Fibroblast of lung (primary cell): Measurements from ENCODE around the gene RGL2.

Source experiments
- CTCF ChIP-seq, 2 donors: IDR thresholded peaks in 1 of 2; conservative IDR thresholded peaks in 1 of 2; 1 replicate in 1 of 2; 2 replicates in 1 of 2; pipeline ENCODE4 v1.5.1; 2011 to 2012; ENCODE audit warnings: low read length in 2 of 2, control low read depth in 1 of 2, inconsistent platforms in 1 of 2, low read depth in 1 of 2, mild to moderate bottlenecking in 1 of 2
- EZH2 ChIP-seq: IDR thresholded peaks from 2 replicates; pipeline ENCODE4 v1.5.1; 2012; ENCODE audit warnings: low read length, control low read depth, mild to moderate bottlenecking; ENCODE audit errors: missing control alignments

DNA sequence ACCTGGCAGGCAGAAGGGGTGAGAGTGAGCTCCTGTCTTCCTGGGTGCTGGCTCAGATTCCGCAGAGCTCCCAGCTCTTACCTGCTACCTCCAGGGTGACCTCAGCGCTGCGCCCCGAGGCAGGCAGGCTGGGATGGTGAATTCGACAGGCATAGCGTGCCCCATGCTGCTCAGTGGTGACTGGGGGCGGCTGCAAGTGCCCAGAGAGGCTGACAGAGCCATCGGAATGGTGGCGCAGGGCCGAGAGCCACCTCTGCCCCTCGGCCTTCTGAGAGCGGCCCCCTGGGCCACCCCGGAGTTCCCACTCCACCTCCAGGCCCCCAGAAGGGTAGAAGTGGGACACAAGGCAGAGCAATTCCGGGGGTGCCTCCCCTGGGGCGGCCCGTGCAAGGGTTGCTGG lies 5.5 kb upstream of the RGL2 start:
- no peak for TF ChIP-seq CTCF (conservative IDR thresholded peaks at IDR 0.05 in 1 of 2, IDR thresholded peaks at IDR 0.05 in 1 of 2; ENCODE audit: low read depth in 1 of 2, low read length in 2 of 2)
- TF ChIP-seq EZH2: no peak
